ENCODE data around the gene UXS1.

Gene UXS1

GRCh38 chr2:106106622-106107508 is 87.2 kb downstream of the UXS1 start:
- TF ChIP-seq CTCF (conservative IDR thresholded peaks at IDR 0.05) (no peak), ZFX (IDR thresholded peaks at IDR 0.05) (no peak)
- no peak overlapping the region for H3K27ac ChIP-seq

- no peak overlapping the region for H3K27ac ChIP-seq
- TF ChIP-seq CTCF (conservative IDR thresholded peaks at IDR 0.05) (no peak), ZFX (IDR thresholded peaks at IDR 0.05) (no peak)
Measured at GRCh38 chr2:106105151-106105922, 88.8 kb downstream of the UXS1 start.

DNA sequence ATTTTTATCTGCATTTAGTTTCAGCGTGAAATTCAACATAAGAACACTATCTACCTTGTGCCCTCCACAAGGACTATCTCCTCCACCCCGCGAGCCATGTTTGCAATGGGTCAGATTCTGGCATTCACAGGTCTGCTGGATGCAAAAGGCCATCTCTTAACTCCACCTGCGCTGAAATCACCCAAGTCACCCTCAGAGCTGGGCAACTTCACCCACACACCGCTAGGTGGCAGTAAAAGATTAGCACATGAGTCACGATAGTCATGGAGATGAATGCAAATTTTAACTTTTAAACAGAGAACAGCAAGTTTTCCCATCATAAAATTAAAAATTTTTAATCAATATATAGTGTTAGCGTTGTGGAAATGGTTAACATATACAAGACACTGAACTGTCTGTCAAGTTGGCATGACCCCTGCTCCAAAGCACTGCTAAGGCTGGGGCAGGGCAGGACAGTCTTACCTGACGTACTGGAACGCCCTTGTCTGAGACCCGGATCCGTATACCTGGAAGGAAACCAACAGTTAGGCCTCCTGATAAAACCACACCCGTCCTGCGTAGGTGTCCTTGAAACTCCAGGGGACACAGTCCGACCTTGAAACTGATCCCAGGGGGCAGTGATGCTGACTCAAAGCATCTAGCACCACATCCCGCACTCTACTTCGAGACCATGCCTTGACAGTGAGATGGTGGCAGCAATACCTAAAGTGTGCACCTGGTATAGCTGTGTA is 89.6 kb downstream of the UXS1 start:
- H3K27ac ChIP-seq, result no peak overlapping the region
- TF ChIP-seq ZFX (IDR thresholded peaks at IDR 0.05) (no peak), CTCF (conservative IDR thresholded peaks at IDR 0.05) (peak; percentile 89)

- H3K27ac ChIP-seq, result no peak overlapping the region
- no peak for TF ChIP-seq CTCF (conservative IDR thresholded peaks at IDR 0.05)
- no peak for TF ChIP-seq ZFX (IDR thresholded peaks at IDR 0.05)
Measured at GRCh38 chr2:106099691-106100090, 94.4 kb downstream of the UXS1 start.

GRCh38 chr2:106098664-106099063 is 95.4 kb downstream of the UXS1 start:
- TF ChIP-seq CTCF (conservative IDR thresholded peaks at IDR 0.05) (no peak), ZFX (IDR thresholded peaks at IDR 0.05) (no peak)
- H3K27ac ChIP-seq, result no peak overlapping the region

GRCh38 chr2:106098081-106098480 is 96.0 kb downstream of the UXS1 start:
- TF ChIP-seq CTCF (conservative IDR thresholded peaks at IDR 0.05) (peak; percentile 36), ZFX (IDR thresholded peaks at IDR 0.05) (no peak)
- no peak overlapping the region for H3K27ac ChIP-seq

Measured in C4-2B (cell line).